Measurements from ENCODE around the gene SSH2. TPM values are rescaled to one million over a fixed set of nuclear protein-coding genes. Genes with fewer than 3 reads are reported as not detected.

SSH2 gene
- polyA plus RNA-seq, 1 of the 3 experiments (the other 2 are of a cell fraction) = 8.8 TPM

DNA sequence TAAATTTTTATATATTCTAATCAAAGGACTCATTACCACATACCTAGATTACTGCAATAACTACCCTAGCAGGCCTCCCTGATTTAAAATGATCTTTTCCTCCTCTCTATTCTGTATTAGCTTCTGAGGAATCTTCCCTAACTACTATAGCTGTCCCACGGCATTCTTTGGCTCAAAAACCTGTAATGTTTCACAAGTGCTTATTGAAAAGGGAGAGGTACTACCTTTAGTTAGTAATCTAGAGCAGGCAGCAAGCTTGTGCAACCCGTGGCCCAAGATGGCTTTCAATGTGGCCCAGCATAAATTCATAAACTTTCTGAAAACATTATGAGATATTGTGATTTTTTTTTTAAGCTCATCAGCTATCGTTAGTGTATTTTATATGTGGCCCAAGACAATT lies 236.3 kb downstream of the SSH2 start:
- POLR2A ChIA-PET = no interaction called here
- no peak overlapping the region for H3K4me3 ChIP-seq (ENCODE audit: low read depth in 2 of 2, low read length in 1 of 2)
- no peak overlapping the region for H3K9ac ChIP-seq
- H3K36me3 ChIP-seq (replicated peaks in 1 of 2; ENCODE audit: control insufficient read depth in 1 of 2, insufficient read depth in 2 of 2, low read length in 1 of 2) = peaks cover 3 to 30% of the 10 kb centered on the region in 2 experiments
- TF ChIP-seq TEAD4 (IDR thresholded peaks at IDR 0.05; ENCODE audit: borderline replicate concordance, insufficient read depth) (no peak), YY1 (IDR thresholded peaks at IDR 0.05; ENCODE audit: low read depth) (no peak), TAF1 (IDR thresholded peaks at IDR 0.05; ENCODE audit: borderline replicate concordance, low read depth, low read length) (no peak)
- TF ChIP-seq, protein P1, sequence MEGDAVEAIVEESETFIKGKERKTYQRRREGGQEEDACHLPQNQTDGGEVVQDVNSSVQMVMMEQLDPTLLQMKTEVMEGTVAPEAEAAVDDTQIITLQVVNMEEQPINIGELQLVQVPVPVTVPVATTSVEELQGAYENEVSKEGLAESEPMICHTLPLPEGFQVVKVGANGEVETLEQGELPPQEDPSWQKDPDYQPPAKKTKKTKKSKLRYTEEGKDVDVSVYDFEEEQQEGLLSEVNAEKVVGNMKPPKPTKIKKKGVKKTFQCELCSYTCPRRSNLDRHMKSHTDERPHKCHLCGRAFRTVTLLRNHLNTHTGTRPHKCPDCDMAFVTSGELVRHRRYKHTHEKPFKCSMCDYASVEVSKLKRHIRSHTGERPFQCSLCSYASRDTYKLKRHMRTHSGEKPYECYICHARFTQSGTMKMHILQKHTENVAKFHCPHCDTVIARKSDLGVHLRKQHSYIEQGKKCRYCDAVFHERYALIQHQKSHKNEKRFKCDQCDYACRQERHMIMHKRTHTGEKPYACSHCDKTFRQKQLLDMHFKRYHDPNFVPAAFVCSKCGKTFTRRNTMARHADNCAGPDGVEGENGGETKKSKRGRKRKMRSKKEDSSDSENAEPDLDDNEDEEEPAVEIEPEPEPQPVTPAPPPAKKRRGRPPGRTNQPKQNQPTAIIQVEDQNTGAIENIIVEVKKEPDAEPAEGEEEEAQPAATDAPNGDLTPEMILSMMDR (IDR thresholded peaks at IDR 0.05) = no peak
- no peak overlapping the region for H3K4me2 ChIP-seq
- H3K9me3 ChIP-seq = no peaks in the 10 kb centered on the region
- H3K79me2 ChIP-seq (ENCODE audit: insufficient read depth) = no peaks in the 10 kb centered on the region
- H2AFZ ChIP-seq (ENCODE audit: low read depth) = no peak overlapping the region
- WGBS (ENCODE audit: low lambda C conversion rate) = 95% methylated on average over 3 of the region's 3 CpGs
- DNase-seq = no peak
- no peaks in the 10 kb centered on the region for H3K27me3 ChIP-seq (ENCODE audit: insufficient read depth)
- peaks cover 11% of the 10 kb centered on the region for H3F3A ChIP-seq (replicated peaks; ENCODE audit: insufficient read depth)
- CTCF ChIA-PET = interaction anchor here (1.6 kb wide), 1 partner anchor 12 kb away, joined by 4 read pairs; no protein-coding TSS in a partner anchor
- no peaks in the 10 kb centered on the region for H3K9me2 ChIP-seq
- H3K4me1 ChIP-seq (ENCODE audit: control insufficient read depth in 1 of 2, insufficient read depth in 2 of 2, low read depth in 1 of 2, low read length in 1 of 2) = peaks cover 0 to 8% of the 10 kb centered on the region in 2 experiments; a peak in 2 of 4 replicates
- no peaks in the 10 kb centered on the region for H4K20me1 ChIP-seq (ENCODE audit: insufficient read depth)
- no peak overlapping the region for H3K27ac ChIP-seq (ENCODE audit: low read depth in 2 of 2, low read length in 1 of 2)

- Histone ChIP-seq H4K20me1 (ENCODE audit: insufficient read depth) (no peaks in the 10 kb centered on the region), H3K9me3 (no peaks in the 10 kb centered on the region), H3F3A (replicated peaks; ENCODE audit: insufficient read depth) (peaks cover 6% of the 10 kb centered on the region), H3K9me2 (no peaks in the 10 kb centered on the region), H3K4me2 (no peak overlapping the region), H3K79me2 (ENCODE audit: insufficient read depth) (no peaks in the 10 kb centered on the region), H3K4me3 (ENCODE audit: low read depth in 2 of 2, low read length in 1 of 2) (no peak overlapping the region), H3K27me3 (ENCODE audit: insufficient read depth) (no peaks in the 10 kb centered on the region), H3K9ac (no peak overlapping the region), H2AFZ (ENCODE audit: low read depth) (no peak overlapping the region), H3K27ac (ENCODE audit: low read depth in 2 of 2, low read length in 1 of 2) (no peak overlapping the region), H3K4me1 (ENCODE audit: control insufficient read depth in 1 of 2, insufficient read depth in 2 of 2, low read depth in 1 of 2, low read length in 1 of 2) (peaks cover 2 to 15% of the 10 kb centered on the region in 2 experiments; a peak in 2 of 4 replicates), H3K36me3 (replicated peaks in 1 of 2; ENCODE audit: control insufficient read depth in 1 of 2, insufficient read depth in 2 of 2, low read length in 1 of 2) (peaks cover 13 to 14% of the 10 kb centered on the region in 2 experiments)
- DNase-seq = no peak
- TF ChIP-seq GATA2 (CRISPR knock-in tag; IDR thresholded peaks at IDR 0.05) = no peak
- TF ChIP-seq RFX5 (IDR thresholded peaks at IDR 0.05; ENCODE audit: low read length) = no peak
- TF ChIP-seq TAF1 (IDR thresholded peaks at IDR 0.05; ENCODE audit: borderline replicate concordance, low read depth, low read length) = no peak
- TF ChIP-seq FOXJ3 (CRISPR knock-in tag; IDR thresholded peaks at IDR 0.05) = no peak
- TF ChIP-seq MXI1 (IDR thresholded peaks at IDR 0.05; ENCODE audit: low read depth, low read length) = no peak
- no peak for TF ChIP-seq PBX3 (IDR thresholded peaks at IDR 0.05)
- no peak for TF ChIP-seq GABPA (IDR thresholded peaks at IDR 0.05; ENCODE audit: low read depth)
- no peak for TF ChIP-seq EP300 (IDR thresholded peaks at IDR 0.05; ENCODE audit: borderline replicate concordance in 1 of 2, low read depth in 1 of 2, low read length in 1 of 2)
- no peak for TF ChIP-seq ELF1 (IDR thresholded peaks at IDR 0.05)
- ChIA-PET POLR2A (no interaction called here), CTCF (interaction anchor here (0.6 to 0.8 kb wide), 2 partner anchors 72 to 191 kb away, joined by 3 read pairs; no protein-coding TSS in a partner anchor)
- WGBS (ENCODE audit: low lambda C conversion rate) = 98% methylated on average over 2 of the region's 2 CpGs
Observed at GRCh38 chr17:29687596-29687995, 242.4 kb downstream of the SSH2 start.

All from SK-N-SH (cell line).